Loucy (cell line): ENCODE data around the gene SPDYA.

ENCODE experiments used
- H2AFZ ChIP-seq: fragments of 200-600 bp; sonication (generic); 2 replicates; pipeline ENCODE4 v1.6.0; 2016; ENCODE audit warnings: antibody characterized with exemption, mild to moderate bottlenecking, low read length, moderate library complexity
- H3F3A ChIP-seq: fragments of 200-600 bp; 2 replicates; pipeline ENCODE4 v1.6.0; 2016; ENCODE audit warnings: antibody characterized with exemption, low read depth, mild to moderate bottlenecking
- H3K27me3 ChIP-seq: fragments of 200-600 bp; sonication (generic); 2 replicates; pipeline ENCODE4 v1.6.1; 2014; ENCODE audit warnings: low read length, mild to moderate bottlenecking; ENCODE audit not compliant: insufficient read depth, poor library complexity, severe bottlenecking
- H3K36me3 ChIP-seq: fragments of 200-600 bp; sonication (generic); 2 replicates; pipeline ENCODE4 v1.6.1; 2016; ENCODE audit warnings: low read length; ENCODE audit not compliant: insufficient read depth
- H3K4me1 ChIP-seq: fragments of 200-600 bp; sonication (generic); 2 replicates; pipeline ENCODE4 v1.5.1; 2014; ENCODE audit warnings: low read length, mild to moderate bottlenecking; ENCODE audit not compliant: insufficient read depth, poor library complexity, severe bottlenecking
- H3K4me2 ChIP-seq: fragments of 200-600 bp; sonication (generic); 2 replicates; pipeline ENCODE4 v1.6.0; 2014; ENCODE audit warnings: antibody characterized with exemption, low read length, low read depth, mild to moderate bottlenecking; ENCODE audit not compliant: poor library complexity, severe bottlenecking
- H3K4me3 ChIP-seq: fragments of 200-600 bp; sonication (generic); 2 replicates; pipeline ENCODE4 v1.5.1; 2014; ENCODE audit warnings: low read length, mild to moderate bottlenecking, mixed read lengths; ENCODE audit not compliant: poor library complexity, severe bottlenecking
- H3K79me2 ChIP-seq: fragments of 200-600 bp; sonication (generic); 2 replicates; pipeline ENCODE4 v1.6.1; 2014; ENCODE audit warnings: low read length; ENCODE audit not compliant: insufficient read depth
- H3K9ac ChIP-seq: fragments of 200-600 bp; sonication (generic); 2 replicates; pipeline ENCODE4 v1.6.0; 2014; ENCODE audit warnings: mild to moderate bottlenecking, low read depth, low read length, moderate library complexity; ENCODE audit not compliant: poor library complexity, severe bottlenecking
- H3K9me2 ChIP-seq: fragments of 200-600 bp; sonication (generic); replicated peaks from 2 replicates; pipeline ENCODE4 v1.6.1; 2016; ENCODE audit warnings: low read depth, low read length, mixed read lengths
- H3K9me3 ChIP-seq: fragments of 200-600 bp; sonication (generic); 2 replicates; pipeline ENCODE4 v1.6.1; 2014; ENCODE audit warnings: mild to moderate bottlenecking, antibody characterized with exemption, low read length, low read depth; ENCODE audit not compliant: insufficient read depth
- H4K20me1 ChIP-seq: fragments of 200-600 bp; sonication (generic); 2 replicates; pipeline ENCODE4 v1.6.0; 2014; ENCODE audit warnings: antibody characterized with exemption, low read length, mild to moderate bottlenecking; ENCODE audit not compliant: insufficient read depth, poor library complexity, severe bottlenecking
- EZH2phosphoT487 ChIP-seq: fragments of 200-600 bp; IDR thresholded peaks from 2 replicates; pipeline ENCODE4 v1.6.1; 2018; ENCODE audit warnings: antibody characterized with exemption, mild to moderate bottlenecking, moderate library complexity, borderline replicate concordance
- TF ChIP-seq, protein P1 (sequence below): fragments of 200-600 bp; sonication (generic); conservative IDR thresholded peaks from 2 replicates; pipeline ENCODE4 v1.5.1; 2014; ENCODE audit warnings: mild to moderate bottlenecking, antibody characterized with exemption, low read length

The SPDYA gene

DNA sequence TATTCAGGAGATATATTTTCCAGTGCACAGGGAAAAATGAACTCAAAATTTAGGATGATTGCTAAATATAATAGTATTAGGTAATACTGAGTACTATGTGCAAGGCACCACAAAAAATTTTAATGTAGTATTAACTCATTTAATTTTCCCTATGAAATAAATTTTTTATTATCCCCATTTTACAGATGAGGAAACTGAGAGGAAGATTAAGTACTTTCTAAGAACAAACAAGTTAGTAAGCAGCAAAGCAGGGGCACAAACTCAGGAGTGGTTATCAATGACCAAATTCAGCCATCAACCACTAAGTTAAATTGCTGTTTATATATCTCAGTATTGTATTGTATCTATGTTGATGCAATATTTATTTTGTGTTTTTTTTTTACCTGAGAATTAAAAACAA is 14.2 kb downstream of the SPDYA start:
- TF ChIP-seq EZH2phosphoT487: no peak
- TF ChIP-seq, protein P1, sequence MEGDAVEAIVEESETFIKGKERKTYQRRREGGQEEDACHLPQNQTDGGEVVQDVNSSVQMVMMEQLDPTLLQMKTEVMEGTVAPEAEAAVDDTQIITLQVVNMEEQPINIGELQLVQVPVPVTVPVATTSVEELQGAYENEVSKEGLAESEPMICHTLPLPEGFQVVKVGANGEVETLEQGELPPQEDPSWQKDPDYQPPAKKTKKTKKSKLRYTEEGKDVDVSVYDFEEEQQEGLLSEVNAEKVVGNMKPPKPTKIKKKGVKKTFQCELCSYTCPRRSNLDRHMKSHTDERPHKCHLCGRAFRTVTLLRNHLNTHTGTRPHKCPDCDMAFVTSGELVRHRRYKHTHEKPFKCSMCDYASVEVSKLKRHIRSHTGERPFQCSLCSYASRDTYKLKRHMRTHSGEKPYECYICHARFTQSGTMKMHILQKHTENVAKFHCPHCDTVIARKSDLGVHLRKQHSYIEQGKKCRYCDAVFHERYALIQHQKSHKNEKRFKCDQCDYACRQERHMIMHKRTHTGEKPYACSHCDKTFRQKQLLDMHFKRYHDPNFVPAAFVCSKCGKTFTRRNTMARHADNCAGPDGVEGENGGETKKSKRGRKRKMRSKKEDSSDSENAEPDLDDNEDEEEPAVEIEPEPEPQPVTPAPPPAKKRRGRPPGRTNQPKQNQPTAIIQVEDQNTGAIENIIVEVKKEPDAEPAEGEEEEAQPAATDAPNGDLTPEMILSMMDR: no peak

DNA sequence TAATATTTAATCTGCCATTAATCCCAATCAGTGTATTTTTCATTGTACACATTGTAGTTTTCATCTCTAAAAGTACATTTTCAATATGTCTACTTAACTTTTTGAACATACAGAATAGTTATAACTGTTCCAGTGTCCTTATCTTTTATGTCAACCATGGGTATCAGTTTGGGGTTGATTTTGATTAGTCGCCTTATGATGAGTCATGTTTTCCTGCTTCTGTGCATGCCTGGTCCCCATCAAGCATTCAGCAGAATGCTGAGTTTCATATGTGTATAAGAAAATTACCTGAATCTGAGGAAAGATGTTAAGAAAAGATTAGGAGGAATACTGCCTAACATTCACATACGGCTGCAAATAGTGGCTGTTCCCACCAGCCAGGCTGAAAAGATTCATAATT is 17.7 kb downstream of the SPDYA start:
- H3K9me2 ChIP-seq: no peaks in the 10 kb centered on the region
- H3K4me2 ChIP-seq: no peak overlapping the region
- TF ChIP-seq, protein P1: no peak
- no peak overlapping the region for H2AFZ ChIP-seq
- no peak overlapping the region for H3K4me3 ChIP-seq
- no peaks in the 10 kb centered on the region for H3K9me3 ChIP-seq
- H3K27me3 ChIP-seq: no peaks in the 10 kb centered on the region
- H3K4me1 ChIP-seq: no peaks in the 10 kb centered on the region
- H4K20me1 ChIP-seq: no peaks in the 10 kb centered on the region
- no peaks in the 10 kb centered on the region for H3K36me3 ChIP-seq
- no peak overlapping the region for H3K9ac ChIP-seq
- no peaks in the 10 kb centered on the region for H3F3A ChIP-seq
- H3K79me2 ChIP-seq: no peaks in the 10 kb centered on the region

More for the DNA sequence above, 14.2 kb downstream of the SPDYA start:
- Histone ChIP-seq H3K36me3 (no peaks in the 10 kb centered on the region), H4K20me1 (no peaks in the 10 kb centered on the region), H2AFZ (no peak overlapping the region), H3K4me2 (no peak overlapping the region), H3K4me1 (no peaks in the 10 kb centered on the region), H3K9me2 (no peaks in the 10 kb centered on the region), H3K4me3 (no peak overlapping the region), H3K9me3 (no peaks in the 10 kb centered on the region), H3K27me3 (no peaks in the 10 kb centered on the region), H3K79me2 (no peaks in the 10 kb centered on the region), H3F3A (no peaks in the 10 kb centered on the region), H3K9ac (no peak overlapping the region)

DNA sequence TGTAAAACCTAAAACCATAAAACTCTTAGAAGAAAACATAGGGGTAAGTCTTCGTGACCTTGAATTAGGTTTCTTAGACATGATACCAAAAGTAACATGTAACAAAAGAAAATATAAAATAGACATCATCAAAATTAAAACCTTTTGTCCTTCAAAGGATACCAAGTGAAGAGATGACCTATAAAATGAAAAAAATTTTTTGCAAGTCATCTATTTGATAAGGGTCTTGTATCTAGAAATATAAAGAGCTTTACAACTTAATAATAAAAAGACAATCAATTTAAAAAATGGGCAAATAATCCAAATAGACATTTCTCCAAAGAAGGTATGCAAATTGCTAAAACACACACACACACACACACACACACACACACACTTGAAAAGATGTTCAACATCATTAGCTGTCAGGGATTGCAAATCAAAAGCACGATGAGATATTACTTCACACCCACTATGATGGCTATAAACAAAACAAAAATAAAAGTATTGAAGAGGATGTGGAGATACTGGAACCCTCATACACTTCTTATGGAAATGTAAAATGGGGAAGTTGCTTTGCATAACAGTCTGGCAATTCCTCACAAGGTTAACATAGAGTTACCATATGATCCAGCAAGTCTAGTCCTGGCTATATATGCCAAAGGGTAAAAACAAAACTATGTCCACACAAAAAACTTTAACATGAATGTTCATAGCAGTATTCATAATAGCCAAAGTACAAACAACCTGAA is 23.3 kb downstream of the SPDYA start:
- Histone ChIP-seq H3K9me3 (no peaks in the 10 kb centered on the region), H4K20me1 (no peaks in the 10 kb centered on the region), H3K4me1 (no peaks in the 10 kb centered on the region), H3K9ac (no peak overlapping the region), H3K79me2 (no peaks in the 10 kb centered on the region), H2AFZ (no peak overlapping the region), H3K4me2 (no peak overlapping the region), H3K36me3 (no peaks in the 10 kb centered on the region), H3K27me3 (no peaks in the 10 kb centered on the region), H3K4me3 (no peak overlapping the region), H3F3A (no peaks in the 10 kb centered on the region), H3K9me2 (no peaks in the 10 kb centered on the region)
- TF ChIP-seq, protein P1: no peak
- TF ChIP-seq EZH2phosphoT487: no peak
